ENCODE results near the gene GRIP1.

DNA sequence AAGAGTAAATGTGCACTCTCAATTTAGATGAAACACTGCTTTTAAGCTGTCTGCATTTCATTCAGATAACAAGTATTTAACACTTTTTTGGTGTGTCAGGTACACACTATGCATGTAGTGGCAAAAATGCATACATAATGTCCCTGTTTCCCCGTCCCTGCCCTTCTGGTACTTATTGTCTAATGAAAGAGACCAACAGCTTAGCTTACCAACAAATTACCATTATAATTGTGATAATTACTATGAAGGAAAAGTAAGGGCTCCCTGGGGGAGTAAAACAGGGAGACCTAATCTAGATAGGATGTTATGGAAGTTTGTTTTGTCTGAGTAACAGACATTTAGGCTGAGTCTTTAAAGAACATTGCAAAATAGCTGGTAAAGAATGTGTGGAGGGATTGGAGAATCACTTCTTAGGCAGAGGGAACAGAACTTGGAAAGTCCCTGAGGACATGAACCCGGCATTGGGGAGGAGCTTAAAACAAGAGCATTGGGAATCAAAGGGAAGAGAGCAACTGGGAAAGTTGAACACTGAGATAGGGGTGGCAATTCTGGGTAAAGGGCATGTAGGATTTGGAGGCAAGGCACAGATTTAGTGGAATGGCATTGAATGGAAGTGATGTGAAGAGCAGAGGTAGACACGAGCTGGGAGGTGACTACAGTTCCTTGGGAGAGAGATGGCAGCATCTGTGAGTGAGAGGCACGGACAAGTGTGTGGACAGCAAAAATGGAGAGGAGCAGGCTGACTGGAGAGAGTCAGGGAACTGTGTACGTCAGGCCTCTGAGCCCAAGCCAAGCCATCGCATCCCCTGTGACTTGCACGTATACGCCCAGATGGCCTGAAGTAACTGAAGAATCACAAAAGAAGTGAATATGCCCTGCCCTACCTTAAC lies 181.6 kb downstream of the GRIP1 start:
- TF ChIP-seq, protein P1, sequence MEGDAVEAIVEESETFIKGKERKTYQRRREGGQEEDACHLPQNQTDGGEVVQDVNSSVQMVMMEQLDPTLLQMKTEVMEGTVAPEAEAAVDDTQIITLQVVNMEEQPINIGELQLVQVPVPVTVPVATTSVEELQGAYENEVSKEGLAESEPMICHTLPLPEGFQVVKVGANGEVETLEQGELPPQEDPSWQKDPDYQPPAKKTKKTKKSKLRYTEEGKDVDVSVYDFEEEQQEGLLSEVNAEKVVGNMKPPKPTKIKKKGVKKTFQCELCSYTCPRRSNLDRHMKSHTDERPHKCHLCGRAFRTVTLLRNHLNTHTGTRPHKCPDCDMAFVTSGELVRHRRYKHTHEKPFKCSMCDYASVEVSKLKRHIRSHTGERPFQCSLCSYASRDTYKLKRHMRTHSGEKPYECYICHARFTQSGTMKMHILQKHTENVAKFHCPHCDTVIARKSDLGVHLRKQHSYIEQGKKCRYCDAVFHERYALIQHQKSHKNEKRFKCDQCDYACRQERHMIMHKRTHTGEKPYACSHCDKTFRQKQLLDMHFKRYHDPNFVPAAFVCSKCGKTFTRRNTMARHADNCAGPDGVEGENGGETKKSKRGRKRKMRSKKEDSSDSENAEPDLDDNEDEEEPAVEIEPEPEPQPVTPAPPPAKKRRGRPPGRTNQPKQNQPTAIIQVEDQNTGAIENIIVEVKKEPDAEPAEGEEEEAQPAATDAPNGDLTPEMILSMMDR (IDR thresholded peaks at IDR 0.05; ENCODE audit: insufficient read depth, low read length, poor library complexity, severe bottlenecking), result no peak
- TF ChIP-seq EZH2phosphoT487 (conservative IDR thresholded peaks at IDR 0.05; ENCODE audit: low read length), result no peak

Measured in SU-DHL-6 (cell line).